H1 (cell line): ENCODE measurements around the gene APOL1. TPM values are rescaled to one million over a fixed set of nuclear protein-coding genes. Genes with fewer than 3 reads are reported as not detected.

Experiments used
- CTCF ChIA-PET: fragments of 300-600 bp; sonication (Branson Sonifier 250); formaldehyde crosslinking; loops from one replicate; lab custom pipeline; 2021; ENCODE audit not compliant: partially characterized antibody; lab: Charles Lee
- POLR2A ChIA-PET: fragments of 300-600 bp; sonication (Branson Sonifier 250); formaldehyde crosslinking; loops from one replicate; lab custom pipeline; 2021; ENCODE audit warnings: inconsistent platforms; ENCODE audit not compliant: partially characterized antibody; lab: Charles Lee
- DNase-seq, 2 experiments: peaks; one replicate each; pipeline versions ENCODE4 v3.0.0 to v3.0.0-alpha.2; 2010 to 2022; ENCODE audit warnings: low spot score in 2 of 2, low read depth in 1 of 2, mixed read lengths in 1 of 2
- FAIRE-seq: peaks from 2 replicates; lab custom pipeline; 2011; peaks lifted over from hg19 to GRCh38; lab: Jason Lieb, UNC
- H2AFZ ChIP-seq: 2 replicates; pipeline ENCODE4 v1.8.1; 2012; ENCODE audit warnings: low read length, inconsistent platforms
- H2AK5ac ChIP-seq: 2 replicates; pipeline ENCODE4 v1.6.1; 2013; ENCODE audit warnings: low read depth, low read length
- H2BK120ac ChIP-seq: replicated peaks from 2 replicates; pipeline ENCODE3; 2013; ENCODE audit warnings: low read depth, low read length, inconsistent platforms
- H2BK12ac ChIP-seq: 2 replicates; pipeline ENCODE4 v1.6.1; 2013; ENCODE audit warnings: low read depth, low read length
- H2BK15ac ChIP-seq: 2 replicates; pipeline ENCODE4 v1.6.1; 2013; ENCODE audit warnings: low read length
- H2BK20ac ChIP-seq: 2 replicates; pipeline ENCODE4 v1.6.1; 2013; ENCODE audit warnings: low read length
- H2BK5ac ChIP-seq: 2 replicates; pipeline ENCODE4 v1.6.1; 2013; ENCODE audit warnings: low read depth, low read length
- H3K14ac ChIP-seq: 2 replicates; pipeline ENCODE4 v1.6.1; 2013; ENCODE audit warnings: inconsistent platforms; ENCODE audit not compliant: insufficient read length
- H3K18ac ChIP-seq: 2 replicates; pipeline ENCODE4 v1.6.1; 2013; ENCODE audit warnings: low read length; ENCODE audit errors: extremely low read depth
- H3K23ac ChIP-seq: 2 replicates; pipeline ENCODE4 v1.6.1; 2013; ENCODE audit warnings: inconsistent platforms; ENCODE audit not compliant: insufficient read length
- H3K23me2 ChIP-seq: 2 replicates; pipeline ENCODE4 v1.6.1; 2013; ENCODE audit warnings: low read depth, low read length
- H3K27ac ChIP-seq: 2 replicates; pipeline ENCODE4 v1.6.1; 2011; ENCODE audit warnings: low read depth, low read length, inconsistent platforms
- H3K27me3 ChIP-seq, 4 experiments: replicated peaks in 1 of 4; 1 replicate in 1 of 4; 2 replicates in 3 of 4; pipeline versions ENCODE4 v1.6.1 to v1.8.1; 2011 to 2013; ENCODE audit warnings: low read length in 3 of 4, mild to moderate bottlenecking in 3 of 4, inconsistent platforms in 2 of 4, mixed read lengths in 2 of 4, moderate library complexity in 1 of 4; ENCODE audit not compliant: control insufficient read depth in 3 of 4, insufficient read depth in 3 of 4; ENCODE audit errors: extremely low read depth in 1 of 4
- H3K36me3 ChIP-seq, 4 experiments: 2 replicates each; pipeline versions ENCODE4 v1.6.1 to v1.8.1; 2011 to 2013; ENCODE audit warnings: mild to moderate bottlenecking in 4 of 4, low read length in 3 of 4, moderate library complexity in 2 of 4, control low read depth in 1 of 4, inconsistent platforms in 1 of 4; ENCODE audit not compliant: insufficient read depth in 4 of 4, control insufficient read depth in 2 of 4
- H3K4ac ChIP-seq: replicated peaks from 2 replicates; pipeline ENCODE3; 2013; ENCODE audit warnings: low read length, low read depth, mixed read lengths, inconsistent platforms; ENCODE audit not compliant: insufficient read length
- H3K4me1 ChIP-seq, 4 experiments: replicated peaks in 1 of 4; 1 replicate in 1 of 4; 2 replicates in 3 of 4; pipeline versions ENCODE4 v1.6.1 to v1.8.1; 2011 to 2013; ENCODE audit warnings: low read length in 3 of 4, inconsistent platforms in 2 of 4, mixed read lengths in 1 of 4; ENCODE audit not compliant: insufficient read depth in 4 of 4, control insufficient read depth in 3 of 4
- H3K4me2 ChIP-seq, 2 experiments: 2 replicates each; pipeline versions ENCODE4 v1.6.1 to v1.8.1; 2011 to 2013; ENCODE audit warnings: low read depth in 2 of 2, low read length in 2 of 2, control low read depth in 1 of 2, inconsistent platforms in 1 of 2, mild to moderate bottlenecking in 1 of 2; ENCODE audit not compliant: insufficient read depth in 1 of 2
- H3K4me3 ChIP-seq, 4 experiments: fragments of 200-600, 300-600 bp in 1 of 4; sonication (generic), shearing (Covaris generic), sonication (Bioruptor Twin) in 1 of 4; 2 replicates each; pipeline versions ENCODE4 v1.5.1 to v1.8.1; 2011 to 2016; ENCODE audit warnings: low read length in 4 of 4, low read depth in 3 of 4, control low read depth in 2 of 4, inconsistent platforms in 2 of 4, mild to moderate bottlenecking in 2 of 4, mixed read lengths in 1 of 4, moderate library complexity in 1 of 4; ENCODE audit not compliant: insufficient read depth in 2 of 4; ENCODE audit errors: extremely low read depth in 1 of 4
- H3K56ac ChIP-seq: replicated peaks from 2 replicates; pipeline ENCODE3; 2013; ENCODE audit warnings: low read depth, mild to moderate bottlenecking, mixed read lengths, low read length, inconsistent platforms; ENCODE audit not compliant: insufficient read length
- H3K79me1 ChIP-seq: 2 replicates; pipeline ENCODE4 v1.6.1; 2013; ENCODE audit warnings: low read depth, low read length, control low read depth
- H3K79me2 ChIP-seq, 2 experiments: 2 replicates each; pipeline versions ENCODE4 v1.6.1 to v1.8.1; 2012 to 2013; ENCODE audit warnings: low read length in 2 of 2, mild to moderate bottlenecking in 2 of 2, inconsistent platforms in 1 of 2; ENCODE audit not compliant: insufficient read depth in 2 of 2, control insufficient read depth in 1 of 2
- H3K9ac ChIP-seq, 4 experiments: replicated peaks in 1 of 4; 1 replicate in 1 of 4; 2 replicates in 3 of 4; pipeline versions ENCODE4 v1.6.1 to v1.8.1; 2011 to 2013; ENCODE audit warnings: low read depth in 3 of 4, low read length in 3 of 4, control low read depth in 2 of 4, mild to moderate bottlenecking in 2 of 4, moderate library complexity in 2 of 4, inconsistent platforms in 1 of 4; ENCODE audit errors: extremely low read depth in 1 of 4
- H3K9me3 ChIP-seq, 2 experiments: 2 replicates each; pipeline versions ENCODE4 v1.6.1 to v1.8.1; 2012 to 2013; ENCODE audit warnings: mild to moderate bottlenecking in 2 of 2, moderate library complexity in 2 of 2, control low read depth in 1 of 2, inconsistent platforms in 1 of 2, low read depth in 1 of 2, low read length in 1 of 2, mixed read lengths in 1 of 2; ENCODE audit not compliant: insufficient read depth in 2 of 2
- H4K20me1 ChIP-seq, 2 experiments: replicated peaks in 1 of 2; 2 replicates each; pipeline versions ENCODE3 to v1.8.1; 2011 to 2013; ENCODE audit warnings: inconsistent platforms in 2 of 2, low read length in 2 of 2, mild to moderate bottlenecking in 1 of 2; ENCODE audit not compliant: insufficient read depth in 2 of 2, control insufficient read depth in 1 of 2
- H4K5ac ChIP-seq: 2 replicates; pipeline ENCODE4 v1.6.1; 2013; ENCODE audit warnings: low read length, low read depth, mixed read lengths, inconsistent platforms; ENCODE audit not compliant: insufficient read length
- H4K8ac ChIP-seq: 2 replicates; pipeline ENCODE4 v1.8.0; 2013; ENCODE audit warnings: mild to moderate bottlenecking, moderate library complexity, low read length, inconsistent platforms; ENCODE audit not compliant: insufficient read depth; ENCODE audit errors: extremely low read depth
- H4K91ac ChIP-seq: replicated peaks from 2 replicates; pipeline ENCODE3; 2013; ENCODE audit warnings: low read length, mixed read lengths, inconsistent platforms; ENCODE audit not compliant: insufficient read length
- CHD2 ChIP-seq: IDR thresholded peaks from 2 replicates; pipeline ENCODE4 v1.6.1; 2012; ENCODE audit warnings: low read length, improper control_type of control experiment
- FOSL1 ChIP-seq: IDR thresholded peaks from 2 replicates; pipeline ENCODE4 v1.6.1; 2011; ENCODE audit warnings: mild to moderate bottlenecking, low read depth, low read length, moderate library complexity; ENCODE audit not compliant: insufficient read depth
- JUN ChIP-seq: IDR thresholded peaks from 2 replicates; pipeline ENCODE4 v1.6.1; 2011; ENCODE audit warnings: low read depth, mild to moderate bottlenecking, improper control_type of control experiment, low read length
- KDM1A ChIP-seq: fragments of 200-600, 300-600 bp; sonication (generic); IDR thresholded peaks from 2 replicates; pipeline ENCODE4 v1.7.1; 2016; ENCODE audit warnings: mild to moderate bottlenecking, low read length, borderline replicate concordance
- MAFK ChIP-seq: IDR thresholded peaks from 2 replicates; pipeline ENCODE4 v1.6.1; 2012; ENCODE audit warnings: low read depth, mild to moderate bottlenecking, improper control_type of control experiment, low read length
- POLR2A ChIP-seq, 2 experiments: IDR thresholded peaks; 1 replicate in 1 of 2; 2 replicates in 1 of 2; pipeline ENCODE4 v1.6.1; 2011; ENCODE audit warnings: low read depth in 2 of 2, low read length in 2 of 2, mild to moderate bottlenecking in 2 of 2; ENCODE audit errors: control extremely low read depth in 1 of 2
- SIX5 ChIP-seq: IDR thresholded peaks from 2 replicates; pipeline ENCODE4 v1.6.1; 2011; ENCODE audit warnings: mild to moderate bottlenecking, low read depth, low read length
- SP2 ChIP-seq: IDR thresholded peaks from 2 replicates; pipeline ENCODE4 v1.6.1; 2012; ENCODE audit warnings: mild to moderate bottlenecking, low read length, inconsistent platforms
- SRF ChIP-seq: IDR thresholded peaks from 2 replicates; pipeline ENCODE4 v1.6.1; 2011; ENCODE audit warnings: mild to moderate bottlenecking, low read depth, low read length, moderate library complexity
- ZNF274 ChIP-seq: IDR thresholded peaks from 2 replicates; pipeline ENCODE4 v1.7.0; 2012; ENCODE audit warnings: low read length, borderline replicate concordance; ENCODE audit errors: extremely low read depth
- WGBS, 2 experiments: shearing (Covaris generic) in 1 of 2; methylation state at CpG; one replicate each; pipeline versions ENCODE4 v1.1.6 to v1.1.7; 2013 to 2015; ENCODE audit warnings: low lambda C conversion rate in 2 of 2, mixed read lengths in 2 of 2, inconsistent platforms in 1 of 2, low coverage in 1 of 2, missing lambda C conversion rate in 1 of 2; ENCODE audit not compliant: insufficient replicate concordance in 2 of 2, insufficient coverage in 1 of 2, insufficient read length in 1 of 2; ENCODE audit errors: extremely low coverage in 1 of 2, missing lambda C conversion rate in 1 of 2; 5-methylcytosine and 5-hydroxymethylcytosine counted together
- polyA plus RNA-seq, 7 experiments: library from polyadenylated mRNA; depleted of rRNA in 3 of 7; stranded (reverse) in 5 of 7; unstranded in 2 of 7; fragments of >200 nt in 5 of 7; fragments of 200-250 nt in 2 of 7; gene quantifications; 1 replicate in 5 of 7; 2 replicates in 1 of 7; 4 replicates in 1 of 7; pipeline versions ENCODE4 v1.2.1 to v1.2.3, GENCODE V29; 2011 to 2013; ENCODE audit warnings: missing spikeins in 2 of 7, mixed read lengths in 2 of 7
- total RNA-seq: library from RNA; stranded (reverse); fragmentation: NEBNext Ultra II Directional; extraction: Animal tissue kit (Norgen Biotek cat#: 25700); gene quantifications from 2 replicates; pipeline ENCODE4 v1.2.1, GENCODE V29; 2021
- TF ChIP-seq, protein P1 (sequence below): IDR thresholded peaks from 2 replicates; pipeline ENCODE4 v1.6.1; 2012; ENCODE audit warnings: inconsistent platforms

Gene APOL1
- total and polyA plus RNA-seq, 2 of the 8 experiments (the other 6 are each of a cell fraction or from before 2014, with no cell fraction given): not detected

GRCh38 chr22:36257308-36257707 lies 4.4 kb downstream of the APOL1 start:
- H3K4me1 ChIP-seq: peaks cover 7 to 14% (median 10%) of the 10 kb centered on the region in 4 experiments
- 0 out of 2 replicates have a peak overlapping the region, but pooled peaks have one; percentile 46 for H2BK12ac ChIP-seq
- H3K23ac ChIP-seq: no peak overlapping the region
- H3K79me2 ChIP-seq: no peaks in the 10 kb centered on the region
- no peak overlapping the region for H4K8ac ChIP-seq
- H3K14ac ChIP-seq: no peak overlapping the region
- ChIA-PET POLR2A (no interaction called here), CTCF (interaction anchor here (0.8 to 1.5 kb wide), 2 partner anchors 21 to 229 kb away, joined by 3 to 5 read pairs; no protein-coding TSS in a partner anchor)
- no peak for FAIRE-seq
- H3K79me1 ChIP-seq: no peaks in the 10 kb centered on the region
- no peak overlapping the region for H4K91ac ChIP-seq
- no peak overlapping the region for H3K56ac ChIP-seq
- H4K20me1 ChIP-seq: no peaks in the 10 kb centered on the region
- no peak overlapping the region for H3K18ac ChIP-seq
- no peak overlapping the region for H3K4me3 ChIP-seq
- H2AK5ac ChIP-seq: no peak overlapping the region
- H2BK15ac ChIP-seq: peak overlapping the region; percentile 92
- DNase-seq: no peak
- no peaks in the 10 kb centered on the region for H3K23me2 ChIP-seq
- H2BK5ac ChIP-seq: no peak overlapping the region
- no peaks in the 10 kb centered on the region for H3K9me3 ChIP-seq
- TF ChIP-seq CHD2 (no peak), FOSL1 (no peak), JUN (no peak), KDM1A (no peak), SP2 (no peak), SRF (no peak), SIX5 (no peak), MAFK (no peak), ZNF274 (no peak), POLR2A (IDR thresholded peaks at IDR 0.05; ENCODE audit: control extremely low read depth in 1 of 2, low read depth in 2 of 2, low read length in 2 of 2) (no peak)
- TF ChIP-seq, protein P1, sequence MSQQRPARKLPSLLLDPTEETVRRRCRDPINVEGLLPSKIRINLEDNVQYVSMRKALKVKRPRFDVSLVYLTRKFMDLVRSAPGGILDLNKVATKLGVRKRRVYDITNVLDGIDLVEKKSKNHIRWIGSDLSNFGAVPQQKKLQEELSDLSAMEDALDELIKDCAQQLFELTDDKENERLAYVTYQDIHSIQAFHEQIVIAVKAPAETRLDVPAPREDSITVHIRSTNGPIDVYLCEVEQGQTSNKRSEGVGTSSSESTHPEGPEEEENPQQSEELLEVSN: no peak
- H3K27ac ChIP-seq: no peak overlapping the region
- no peak overlapping the region for H3K4me2 ChIP-seq
- WGBS, 2 experiments: 84% methylated on average over 6 of the region's 8 CpGs; no CpG with 5 or more reads in 1 of the 2 experiments
- H3K9ac ChIP-seq: no peak overlapping the region
- no peaks in the 10 kb centered on the region; a peak in 1 of 7 replicates for H3K27me3 ChIP-seq
- H3K36me3 ChIP-seq: no peaks in the 10 kb centered on the region
- H2BK20ac ChIP-seq: no peak overlapping the region
- H2AFZ ChIP-seq: no peak overlapping the region
- no peak overlapping the region for H2BK120ac ChIP-seq
- H3K4ac ChIP-seq: no peak overlapping the region
- H4K5ac ChIP-seq: no peak overlapping the region
